IMR-90 (cell line): ENCODE measurements around the gene KIF22. TPM values are rescaled to one million over a fixed set of nuclear protein-coding genes. Genes with fewer than 3 reads are reported as not detected.

ENCODE experiments used
- ATAC-seq: fragments of 200-7000 bp; cut with Tn5 transposase; 2 replicates; pipeline ENCODE4 v1.9.1; 2020; ENCODE audit warnings: low read depth, mild to moderate bottlenecking, moderate library complexity
- BruUV-seq: library from RNA; stranded (reverse); fragments of 400-500 nt; replicated peaks from 2 replicates; lab custom pipeline; 2021; lab: Mats Ljungman, UMichigan
- CTCF ChIA-PET: fragments of 300-600 bp; formaldehyde crosslinking; extraction: SDS; loops from one replicate; lab custom pipeline; 2021; ENCODE audit warnings: antibody characterized with exemption; lab: Yijun Ruan, JAX
- POLR2A ChIA-PET: fragments of 300-600 bp; sonication (Branson Sonifier 250); formaldehyde crosslinking; loops from one replicate; lab custom pipeline; 2022; ENCODE audit warnings: antibody characterized with exemption; ENCODE audit not compliant: unreplicated experiment; lab: Charles Lee
- DNase-seq: peaks from one replicate; pipeline ENCODE4 v3.0.0; 2013
- H2AFZ ChIP-seq: replicated peaks from 2 replicates; pipeline ENCODE3; 2013; ENCODE audit warnings: low read length, mild to moderate bottlenecking; ENCODE audit not compliant: poor library complexity
- H2AK5ac ChIP-seq: 2 replicates; pipeline ENCODE4 v1.6.1; 2013; ENCODE audit warnings: low read depth, low read length, inconsistent platforms
- H2AK9ac ChIP-seq: replicated peaks from 2 replicates; pipeline ENCODE3; 2013; ENCODE audit warnings: mild to moderate bottlenecking, low read depth, low read length, moderate library complexity; ENCODE audit not compliant: poor library complexity
- H2BK120ac ChIP-seq: 2 replicates; pipeline ENCODE4 v1.6.1; 2013; ENCODE audit warnings: low read depth, low read length, inconsistent platforms
- H2BK15ac ChIP-seq: 3 replicates; pipeline ENCODE4 v1.6.1; 2013; ENCODE audit warnings: low read depth, low read length, inconsistent platforms
- H2BK20ac ChIP-seq: 2 replicates; pipeline ENCODE4 v1.6.1; 2013; ENCODE audit warnings: low read depth, mild to moderate bottlenecking, inconsistent platforms, low read length, moderate library complexity
- H2BK5ac ChIP-seq: 2 replicates; pipeline ENCODE4 v1.6.1; 2013; ENCODE audit warnings: mild to moderate bottlenecking, low read depth, low read length, inconsistent platforms; ENCODE audit not compliant: poor library complexity, severe bottlenecking
- H3K14ac ChIP-seq: replicated peaks from 2 replicates; pipeline ENCODE4 v1.6.1; 2013; ENCODE audit warnings: low read depth, low read length, inconsistent platforms
- H3K18ac ChIP-seq: 2 replicates; pipeline ENCODE4 v1.6.1; 2013; ENCODE audit warnings: low read depth, low read length, control low read depth
- H3K23ac ChIP-seq: 2 replicates; pipeline ENCODE4 v1.6.1; 2013; ENCODE audit warnings: low read depth, low read length, inconsistent platforms
- H3K27ac ChIP-seq: 2 replicates; pipeline ENCODE4 v1.5.1; 2013; ENCODE audit warnings: mild to moderate bottlenecking, control low read depth, low read length; ENCODE audit not compliant: insufficient read depth
- H3K27me3 ChIP-seq: 2 replicates; pipeline ENCODE4 v1.6.1; 2013; ENCODE audit warnings: low read length; ENCODE audit not compliant: control insufficient read depth, insufficient read depth
- H3K36me3 ChIP-seq: 2 replicates; pipeline ENCODE4 v1.6.1; 2013; ENCODE audit warnings: low read length, mixed read lengths; ENCODE audit not compliant: control insufficient read depth, insufficient read depth
- H3K4ac ChIP-seq: 2 replicates; pipeline ENCODE4 v1.6.1; 2013; ENCODE audit warnings: low read depth, low read length, inconsistent platforms
- H3K4me1 ChIP-seq: 2 replicates; pipeline ENCODE4 v1.6.1; 2013; ENCODE audit warnings: low read length, mixed read lengths; ENCODE audit not compliant: control insufficient read depth, insufficient read depth
- H3K4me2 ChIP-seq: 2 replicates; pipeline ENCODE4 v1.6.1; 2013; ENCODE audit warnings: low read depth, mild to moderate bottlenecking, control low read depth, low read length, moderate library complexity
- H3K4me3 ChIP-seq: 2 replicates; pipeline ENCODE4 v1.5.1; 2013; ENCODE audit warnings: low read depth, mild to moderate bottlenecking, control low read depth, low read length, moderate library complexity; ENCODE audit not compliant: insufficient read depth
- H3K56ac ChIP-seq: 2 replicates; pipeline ENCODE4 v1.6.1; 2013; ENCODE audit warnings: low read length, inconsistent platforms; ENCODE audit not compliant: insufficient read depth; ENCODE audit errors: extremely low read depth
- H3K79me1 ChIP-seq, 2 experiments: 2 replicates each; pipeline ENCODE4 v1.6.1; 2013; ENCODE audit warnings: low read length in 2 of 2, inconsistent platforms in 1 of 2, low read depth in 1 of 2
- H3K9ac ChIP-seq: 2 replicates; pipeline ENCODE4 v1.6.1; 2013; ENCODE audit warnings: low read depth, low read length, control low read depth
- H3K9me1 ChIP-seq: 2 replicates; pipeline ENCODE4 v1.6.1; 2013; ENCODE audit warnings: low read length, inconsistent platforms; ENCODE audit not compliant: insufficient read depth
- H3K9me3 ChIP-seq: 2 replicates; pipeline ENCODE4 v1.6.1; 2013; ENCODE audit warnings: low read length; ENCODE audit not compliant: control insufficient read depth, insufficient read depth
- H4K20me1 ChIP-seq: 2 replicates; pipeline ENCODE4 v1.6.1; 2013; ENCODE audit warnings: low read length, inconsistent platforms; ENCODE audit not compliant: insufficient read depth
- H4K5ac ChIP-seq: 2 replicates; pipeline ENCODE4 v1.6.1; 2013; ENCODE audit warnings: mild to moderate bottlenecking, low read depth, low read length, control low read depth
- H4K8ac ChIP-seq, 2 experiments: 2 replicates each; pipeline ENCODE4 v1.6.1; 2013; ENCODE audit warnings: low read depth in 2 of 2, low read length in 2 of 2, control low read depth in 1 of 2, inconsistent platforms in 1 of 2
- H4K91ac ChIP-seq: 2 replicates; pipeline ENCODE4 v1.6.1; 2013; ENCODE audit warnings: low read depth, low read length, inconsistent platforms; ENCODE audit not compliant: insufficient read depth
- BHLHE40 ChIP-seq: fragments of 150-350 bp; IDR thresholded peaks from 2 replicates; pipeline ENCODE4 v1.6.1; 2016; ENCODE audit warnings: mild to moderate bottlenecking, low read depth, low read length
- CEBPB ChIP-seq: IDR thresholded peaks from 2 replicates; pipeline ENCODE4 v1.6.1; 2012; ENCODE audit warnings: low read depth, low read length, improper control_type of control experiment
- CHD1 ChIP-seq: IDR thresholded peaks from 2 replicates; pipeline ENCODE4 v1.6.1; 2012; ENCODE audit warnings: low read depth, low read length, improper control_type of control experiment
- ELK1 ChIP-seq: fragments of 150-350 bp; IDR thresholded peaks from 2 replicates; pipeline ENCODE4 v1.6.1; 2016; ENCODE audit warnings: low read depth, mild to moderate bottlenecking, low read length, moderate library complexity, borderline replicate concordance
- FOS ChIP-seq: fragments of 150-350 bp; IDR thresholded peaks from 2 replicates; pipeline ENCODE4 v1.6.1; 2016; ENCODE audit warnings: low read depth, low read length
- MAFK ChIP-seq: IDR thresholded peaks from 2 replicates; pipeline ENCODE4 v1.6.1; 2012; ENCODE audit warnings: low read depth, low read length, improper control_type of control experiment
- MAZ ChIP-seq: IDR thresholded peaks from 2 replicates; pipeline ENCODE4 v1.6.1; 2012; ENCODE audit warnings: low read depth, mild to moderate bottlenecking, low read length, improper control_type of control experiment, moderate library complexity, borderline replicate concordance
- MXI1 ChIP-seq: IDR thresholded peaks from 2 replicates; pipeline ENCODE4 v1.6.1; 2012; ENCODE audit warnings: low read depth, mild to moderate bottlenecking, low read length, moderate library complexity, borderline replicate concordance
- NFE2L2 ChIP-seq: fragments of 150-350 bp; IDR thresholded peaks from 2 replicates; pipeline ENCODE4 v1.6.1; 2016; ENCODE audit warnings: low read depth, mild to moderate bottlenecking, low read length
- POLR2A ChIP-seq: IDR thresholded peaks from 2 replicates; pipeline ENCODE4 v1.6.1; 2012; ENCODE audit warnings: mild to moderate bottlenecking, low read depth, low read length
- RAD21 ChIP-seq: IDR thresholded peaks from 2 replicates; pipeline ENCODE4 v1.6.1; 2012; ENCODE audit warnings: low read length, improper control_type of control experiment
- RCOR1 ChIP-seq: IDR thresholded peaks from 2 replicates; pipeline ENCODE4 v1.6.1; 2012; ENCODE audit warnings: mild to moderate bottlenecking, low read length, improper control_type of control experiment; ENCODE audit not compliant: insufficient replicate concordance
- RFX5 ChIP-seq: IDR thresholded peaks from 2 replicates; pipeline ENCODE4 v1.8.0; 2012; ENCODE audit warnings: low read depth, mild to moderate bottlenecking, low read length, moderate library complexity
- SMC3 ChIP-seq: fragments of 150-350 bp; IDR thresholded peaks from 2 replicates; pipeline ENCODE4 v1.6.1; 2016; ENCODE audit warnings: low read depth, mild to moderate bottlenecking, antibody characterized with exemption, low read length, moderate library complexity
- WGBS, 2 experiments: methylation state at CpG; one replicate each; pipeline versions ENCODE4 v1.1.5 to v1.1.7; 2013; ENCODE audit warnings: missing lambda C conversion rate in 2 of 2; ENCODE audit not compliant: insufficient read length in 1 of 2; ENCODE audit errors: extremely low coverage in 2 of 2; 5-methylcytosine and 5-hydroxymethylcytosine counted together
- dilution Hi-C: fragments of 300-500 bp; cut with HindIII; formaldehyde crosslinking; loops from one replicate; pipeline ENCODE4 v1.14.3; 2018; ENCODE audit warnings: low sequenced_read_pairs; ENCODE audit not compliant: unreplicated experiment
- in situ Hi-C: fragments of 300-500 bp; cut with MboI; formaldehyde crosslinking; loops from 3 replicates; pipeline ENCODE4 v1.14.3; 2019; ENCODE audit warnings: low sequenced_read_pairs, inconsistent platforms, mixed read lengths
- intact Hi-C: fragments of 100-400 bp; cut with micrococcal nuclease; formaldehyde crosslinking; loops from 2 replicates; pipeline ENCODE4 v1.10.0; 2022
- polyA plus RNA-seq, 3 experiments: library from polyadenylated mRNA; depleted of rRNA; stranded (reverse); fragments of >200 nt; gene quantifications; 2 replicates each; pipeline ENCODE4 v1.2.3, GENCODE V29; 2012; ENCODE audit warnings: low replicate concordance in 1 of 3
- total RNA-seq: library from RNA; depleted of rRNA; stranded (reverse); fragments of >200 nt; gene quantifications from 2 replicates; pipeline ENCODE4 v1.2.3, GENCODE V29; 2012

Gene KIF22
- total and polyA plus RNA-seq, 2 of the 4 experiments (the other 2 are of a cell fraction) = 43.0 to 65.1 TPM

- no peak overlapping the region for H2BK20ac ChIP-seq
- POLR2A ChIA-PET = no interaction called here
- H4K20me1 ChIP-seq = no peaks in the 10 kb centered on the region
- H2AK5ac ChIP-seq = no peak overlapping the region
- no peak overlapping the region for H3K9ac ChIP-seq
- no peak overlapping the region for H3K14ac ChIP-seq
- no peak overlapping the region for H3K56ac ChIP-seq
- H3K18ac ChIP-seq = no peak overlapping the region
- no peak overlapping the region for H3K4ac ChIP-seq
- no peak overlapping the region for H3K4me3 ChIP-seq
- H4K8ac ChIP-seq = no peak overlapping the region
- BruUV-seq = no TSS peak
- H2BK15ac ChIP-seq = no peak overlapping the region
- no peak overlapping the region for H4K91ac ChIP-seq
- H3K79me1 ChIP-seq = no peaks in the 10 kb centered on the region
- H3K23ac ChIP-seq = no peak overlapping the region
- ATAC-seq = no peak
- TF ChIP-seq MXI1 (no peak), ELK1 (no peak), MAFK (no peak), RFX5 (no peak), RAD21 (no peak), RCOR1 (no peak), NFE2L2 (no peak), POLR2A (no peak), CEBPB (no peak), CHD1 (no peak), FOS (no peak), BHLHE40 (no peak), SMC3 (no peak), MAZ (no peak)
- H2AFZ ChIP-seq = no peak overlapping the region
- in situ Hi-C loops = no loop called here
- dilution Hi-C loops = no loop called here
- CTCF ChIA-PET = interaction anchor here (0.6 kb wide), 2 partner anchors 25 to 274 kb away, joined by 3 to 4 read pairs; partner anchors contain the start of gene TLCD3B
- no peaks in the 10 kb centered on the region for H3K9me1 ChIP-seq
- no peak overlapping the region for H2BK120ac ChIP-seq
- no peaks in the 10 kb centered on the region for H3K36me3 ChIP-seq
- intact Hi-C loops = no loop called here
- H3K4me2 ChIP-seq = no peak overlapping the region
- DNase-seq = peak; percentile 6
- H3K27ac ChIP-seq = no peak overlapping the region
- 33% methylated on average over 1 of the region's 1 CpG; no CpG with 5 or more reads in 1 of the 2 experiments for WGBS, 2 experiments
- no peak overlapping the region for H2BK5ac ChIP-seq
- H2AK9ac ChIP-seq = no peak overlapping the region
- no peaks in the 10 kb centered on the region for H3K27me3 ChIP-seq
- no peak overlapping the region for H4K5ac ChIP-seq
- H3K4me1 ChIP-seq = no peaks in the 10 kb centered on the region; the same call in 1 of the 2 replicates
- no peaks in the 10 kb centered on the region for H3K9me3 ChIP-seq
Measured at GRCh38 chr16:29756654-29757053, 33.9 kb upstream of the KIF22 start.
